ENCODE measurements around the gene CCDC82. TPM values are rescaled to one million over a fixed set of nuclear protein-coding genes. Genes with fewer than 3 reads are reported as not detected.

CCDC82 gene
- total RNA-seq, 2 donors from 2014 or later: 18.9 to 44.8 TPM

DNA sequence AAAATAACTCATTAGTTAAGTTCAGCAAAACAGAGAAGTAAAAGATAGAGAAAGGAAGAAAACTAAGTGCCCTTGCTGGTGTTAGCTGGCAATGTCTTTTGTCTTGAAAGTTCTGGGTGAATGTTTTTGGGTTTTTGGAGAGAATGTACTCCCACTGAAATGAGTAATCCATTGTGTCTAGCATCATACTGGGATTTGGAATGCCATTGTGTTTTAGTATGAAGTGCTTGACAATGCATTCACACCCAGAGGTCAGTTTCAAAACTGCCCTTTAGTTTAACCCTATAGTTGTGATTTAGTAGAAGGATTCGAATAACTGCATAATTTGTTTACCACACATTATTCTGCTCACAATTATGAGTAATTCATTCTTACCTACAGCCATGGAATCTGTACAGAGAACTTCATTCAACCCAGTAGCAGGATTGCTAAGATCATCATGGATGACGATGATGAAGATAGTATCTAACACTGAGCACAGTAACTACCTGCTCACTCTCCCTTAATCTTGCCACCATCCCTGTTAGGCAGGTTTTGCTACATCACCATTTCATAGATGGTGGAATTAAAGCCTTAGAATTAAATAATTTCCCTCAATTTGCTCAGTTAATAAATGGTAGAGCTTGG lies 80.6 kb downstream of the CCDC82 start:
- Histone ChIP-seq H3K4me1 (peaks cover 40% of the 10 kb centered on the region), H3K9me3 (no peaks in the 10 kb centered on the region), H3K27me3 (no peaks in the 10 kb centered on the region), H3K27ac (peak overlapping the region in 1 of 4 donors; percentile 8), H3K36me3 (replicated peaks in 1 of 2; ENCODE audit: insufficient read depth in 1 of 2, low read depth in 2 of 2) (no peaks in the 10 kb centered on the region), H3K4me3 (no peak overlapping the region)
- intact Hi-C loops (cut with DNase I): no loop called here
- ATAC-seq (no peak), DNase-seq (no peak)
- 79 to 82% methylated on average over 2 of the region's 2 CpGs for WGBS, 2 donors
- TF ChIP-seq, protein P1, sequence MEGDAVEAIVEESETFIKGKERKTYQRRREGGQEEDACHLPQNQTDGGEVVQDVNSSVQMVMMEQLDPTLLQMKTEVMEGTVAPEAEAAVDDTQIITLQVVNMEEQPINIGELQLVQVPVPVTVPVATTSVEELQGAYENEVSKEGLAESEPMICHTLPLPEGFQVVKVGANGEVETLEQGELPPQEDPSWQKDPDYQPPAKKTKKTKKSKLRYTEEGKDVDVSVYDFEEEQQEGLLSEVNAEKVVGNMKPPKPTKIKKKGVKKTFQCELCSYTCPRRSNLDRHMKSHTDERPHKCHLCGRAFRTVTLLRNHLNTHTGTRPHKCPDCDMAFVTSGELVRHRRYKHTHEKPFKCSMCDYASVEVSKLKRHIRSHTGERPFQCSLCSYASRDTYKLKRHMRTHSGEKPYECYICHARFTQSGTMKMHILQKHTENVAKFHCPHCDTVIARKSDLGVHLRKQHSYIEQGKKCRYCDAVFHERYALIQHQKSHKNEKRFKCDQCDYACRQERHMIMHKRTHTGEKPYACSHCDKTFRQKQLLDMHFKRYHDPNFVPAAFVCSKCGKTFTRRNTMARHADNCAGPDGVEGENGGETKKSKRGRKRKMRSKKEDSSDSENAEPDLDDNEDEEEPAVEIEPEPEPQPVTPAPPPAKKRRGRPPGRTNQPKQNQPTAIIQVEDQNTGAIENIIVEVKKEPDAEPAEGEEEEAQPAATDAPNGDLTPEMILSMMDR (IDR thresholded peaks at IDR 0.05): no peak
- TF ChIP-seq POLR2A (IDR thresholded peaks at IDR 0.05): no peak

DNA sequence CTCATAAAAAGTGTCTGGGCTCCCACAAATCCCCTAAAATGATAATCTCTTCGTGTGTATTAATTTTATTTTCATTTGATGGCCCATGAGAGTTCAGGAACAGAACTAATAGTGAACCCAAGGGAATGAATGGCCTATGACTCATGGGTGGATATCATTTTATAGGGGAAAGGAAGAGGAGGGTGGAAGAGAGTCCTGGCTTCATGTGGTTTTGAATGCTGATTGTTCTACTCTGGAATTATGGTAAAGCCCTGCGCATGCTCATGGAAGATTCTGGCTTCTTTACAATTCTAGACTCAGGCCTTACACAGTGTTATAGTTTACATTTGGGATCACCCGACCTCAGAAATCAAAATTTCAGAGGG lies 82.0 kb downstream of the CCDC82 start:
- intact Hi-C loops (cut with DNase I): no loop called here
- TF ChIP-seq POLR2A (IDR thresholded peaks at IDR 0.05): no peak
- TF ChIP-seq, protein P1 (IDR thresholded peaks at IDR 0.05): no peak
- peaks cover 46% of the 10 kb centered on the region for H3K4me1 ChIP-seq
- H3K36me3 ChIP-seq (replicated peaks in 1 of 2; ENCODE audit: insufficient read depth in 1 of 2, low read depth in 2 of 2): no peaks in the 10 kb centered on the region
- H3K9me3 ChIP-seq: no peaks in the 10 kb centered on the region
- no peaks in the 10 kb centered on the region for H3K27me3 ChIP-seq
- DNase-seq (no peak), ATAC-seq (no peak)
- peak overlapping the region; percentile 45 to 85 (median 76) for H3K27ac ChIP-seq
- 55 to 59% methylated on average over 3 of the region's 3 CpGs for WGBS, 2 donors
- H3K4me3 ChIP-seq: no peak overlapping the region

DNA sequence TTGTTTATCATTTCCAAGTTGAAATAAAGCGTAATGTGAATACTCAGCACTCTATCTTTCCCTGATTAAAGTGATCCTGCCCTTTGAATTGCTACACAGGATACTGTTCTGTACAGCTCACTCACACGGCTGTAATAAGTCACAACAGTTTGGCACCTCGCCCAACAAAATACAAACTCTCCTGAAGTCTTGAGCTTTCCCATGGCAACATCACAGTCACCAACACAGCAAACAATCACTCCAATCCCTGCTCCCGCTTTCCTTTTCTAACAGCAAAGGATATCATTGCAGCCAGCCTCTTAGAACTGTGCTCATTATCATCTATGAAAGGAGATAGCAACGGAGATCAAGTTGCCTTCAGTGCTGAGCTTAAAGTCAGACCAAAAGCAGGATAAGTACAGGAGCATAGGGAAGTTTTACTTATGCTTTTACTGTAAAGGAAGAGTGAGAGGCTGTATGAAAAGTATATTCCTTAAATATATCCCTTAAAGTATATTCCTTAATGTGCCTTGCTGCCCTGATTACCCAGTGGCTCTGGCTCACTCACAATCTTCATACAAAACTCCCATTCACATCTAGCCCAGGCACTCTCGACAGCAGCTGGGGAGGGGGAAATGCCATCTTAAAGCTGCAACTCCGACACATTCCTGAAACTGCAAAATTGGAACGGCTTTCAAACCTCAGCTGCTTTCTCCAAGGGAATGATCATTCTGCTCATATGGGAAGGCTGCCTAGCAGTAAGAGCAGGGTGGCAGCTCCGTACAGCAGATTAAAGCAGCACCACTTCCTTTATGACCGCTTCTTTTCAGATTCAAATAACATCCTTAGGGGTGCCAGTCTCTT lies 82.6 kb downstream of the CCDC82 start:
- peak; percentile 92 for ATAC-seq
- Histone ChIP-seq H3K4me1 (peaks cover 52% of the 10 kb centered on the region), H3K27ac (peak overlapping the region; percentile 45 to 85 (median 76)), H3K36me3 (replicated peaks in 1 of 2; ENCODE audit: insufficient read depth in 1 of 2, low read depth in 2 of 2) (no peaks in the 10 kb centered on the region), H3K27me3 (no peaks in the 10 kb centered on the region), H3K9me3 (no peaks in the 10 kb centered on the region), H3K4me3 (no peak overlapping the region)
- peak; percentile 86 to 95 (median 92) for DNase-seq
- WGBS, 2 donors: 14 to 20% methylated on average over 10 of the region's 10 CpGs
- intact Hi-C loops (cut with DNase I): no loop called here
- no peak for TF ChIP-seq POLR2A (IDR thresholded peaks at IDR 0.05)
- TF ChIP-seq, protein P1 (IDR thresholded peaks at IDR 0.05): no peak

DNA sequence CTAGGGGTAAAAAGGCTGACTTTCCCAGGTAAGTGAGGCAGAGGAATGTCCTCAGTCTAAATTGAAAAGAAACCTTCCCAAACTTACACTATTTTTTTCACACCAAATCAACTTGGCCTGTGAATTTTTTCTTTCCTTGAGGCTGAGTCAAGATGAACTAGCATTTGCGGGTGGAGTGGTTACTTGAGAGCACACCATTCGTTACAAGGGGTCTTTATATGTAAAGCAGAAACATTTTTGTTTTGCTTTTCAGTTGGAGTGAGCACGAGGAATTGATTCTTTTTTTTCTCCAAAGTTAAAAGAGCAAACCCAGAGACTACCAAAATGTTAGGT lies 83.1 kb downstream of the CCDC82 start:
- Histone ChIP-seq H3K27ac (peak overlapping the region; percentile 45 to 85 (median 76)), H3K4me1 (peaks cover 49% of the 10 kb centered on the region), H3K36me3 (replicated peaks in 1 of 2; ENCODE audit: insufficient read depth in 1 of 2, low read depth in 2 of 2) (no peaks in the 10 kb centered on the region), H3K4me3 (no peak overlapping the region), H3K27me3 (no peaks in the 10 kb centered on the region), H3K9me3 (no peaks in the 10 kb centered on the region)
- 5 to 11% methylated on average over 3 of the region's 3 CpGs for WGBS, 2 donors
- no peak for DNase-seq
- ATAC-seq: no peak
- TF ChIP-seq, protein P1 (IDR thresholded peaks at IDR 0.05): no peak
- TF ChIP-seq POLR2A (IDR thresholded peaks at IDR 0.05): no peak
- intact Hi-C loops (cut with DNase I): no loop called here

All from body of pancreas (tissue), 4 donors.